Mammary epithelial cell (primary cell): ENCODE measurements around the gene MBP.

Experiments
- EZH2 ChIP-seq: IDR thresholded peaks from 2 replicates; pipeline ENCODE4 v1.6.1; 2012; ENCODE audit warnings: low read length, inconsistent platforms, borderline replicate concordance
- TF ChIP-seq, protein P1 (sequence below), 2 donors: IDR thresholded peaks in 1 of 2; conservative IDR thresholded peaks in 1 of 2; 2 replicates each; pipeline ENCODE4 v1.5.1; 2011 to 2012; ENCODE audit warnings: inconsistent platforms in 2 of 2, low read length in 2 of 2, mild to moderate bottlenecking in 2 of 2, control low read depth in 1 of 2, low read depth in 1 of 2; ENCODE audit not compliant: insufficient read depth in 1 of 2; ENCODE audit errors: extremely low read depth in 1 of 2

DNA sequence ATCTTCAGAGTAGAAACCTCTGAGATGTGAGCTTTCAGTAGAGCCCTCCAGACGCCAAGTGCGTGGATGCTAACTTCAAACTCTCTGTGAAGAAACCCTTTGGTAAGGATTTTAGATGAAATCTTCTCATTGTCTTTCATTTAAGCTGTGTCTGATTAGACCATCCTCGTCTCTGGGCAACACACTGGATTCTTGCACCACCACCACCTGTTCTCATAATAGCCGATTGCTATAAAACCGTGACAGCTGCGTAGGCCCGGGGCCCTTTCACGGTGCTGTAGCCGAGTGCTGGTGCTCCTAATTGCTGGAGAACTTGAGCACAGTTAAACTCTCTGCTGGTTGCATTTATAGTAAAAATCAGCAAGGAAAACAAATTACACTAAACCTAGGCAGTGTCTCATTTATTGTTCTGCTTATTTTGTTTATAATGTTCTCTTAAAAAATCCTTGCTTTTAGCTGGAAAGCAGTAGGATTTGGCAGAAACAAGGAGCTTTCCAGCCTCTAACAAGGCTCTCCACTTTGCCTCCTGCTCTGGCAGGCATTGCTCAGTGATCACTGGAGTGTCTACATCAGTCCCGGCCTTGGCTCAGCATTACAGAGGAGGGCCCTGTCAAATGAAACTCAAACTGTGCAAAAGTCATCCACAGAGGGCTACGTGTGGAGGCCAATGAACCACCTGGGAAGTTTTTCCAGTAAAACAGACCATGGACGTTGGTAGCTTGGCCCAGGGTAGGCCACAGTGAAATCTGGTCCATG is 40.9 kb upstream of the MBP start:
- TF ChIP-seq, protein P1, sequence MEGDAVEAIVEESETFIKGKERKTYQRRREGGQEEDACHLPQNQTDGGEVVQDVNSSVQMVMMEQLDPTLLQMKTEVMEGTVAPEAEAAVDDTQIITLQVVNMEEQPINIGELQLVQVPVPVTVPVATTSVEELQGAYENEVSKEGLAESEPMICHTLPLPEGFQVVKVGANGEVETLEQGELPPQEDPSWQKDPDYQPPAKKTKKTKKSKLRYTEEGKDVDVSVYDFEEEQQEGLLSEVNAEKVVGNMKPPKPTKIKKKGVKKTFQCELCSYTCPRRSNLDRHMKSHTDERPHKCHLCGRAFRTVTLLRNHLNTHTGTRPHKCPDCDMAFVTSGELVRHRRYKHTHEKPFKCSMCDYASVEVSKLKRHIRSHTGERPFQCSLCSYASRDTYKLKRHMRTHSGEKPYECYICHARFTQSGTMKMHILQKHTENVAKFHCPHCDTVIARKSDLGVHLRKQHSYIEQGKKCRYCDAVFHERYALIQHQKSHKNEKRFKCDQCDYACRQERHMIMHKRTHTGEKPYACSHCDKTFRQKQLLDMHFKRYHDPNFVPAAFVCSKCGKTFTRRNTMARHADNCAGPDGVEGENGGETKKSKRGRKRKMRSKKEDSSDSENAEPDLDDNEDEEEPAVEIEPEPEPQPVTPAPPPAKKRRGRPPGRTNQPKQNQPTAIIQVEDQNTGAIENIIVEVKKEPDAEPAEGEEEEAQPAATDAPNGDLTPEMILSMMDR (conservative IDR thresholded peaks at IDR 0.05 in 1 of 2, IDR thresholded peaks at IDR 0.05 in 1 of 2; ENCODE audit: extremely low read depth in 1 of 2, insufficient read depth in 1 of 2, low read depth in 1 of 2, low read length in 2 of 2): no peak
- no peak for TF ChIP-seq EZH2
